GM12874 (cell line): ENCODE results near the gene KRT78.

Experiments used
- TF ChIP-seq, protein P1 (sequence below): IDR thresholded peaks from 2 replicates; pipeline ENCODE4 v1.5.1; 2011; ENCODE audit warnings: low read depth, mild to moderate bottlenecking, control low read depth, low read length, moderate library complexity; ENCODE audit not compliant: insufficient read depth

Gene KRT78

DNA sequence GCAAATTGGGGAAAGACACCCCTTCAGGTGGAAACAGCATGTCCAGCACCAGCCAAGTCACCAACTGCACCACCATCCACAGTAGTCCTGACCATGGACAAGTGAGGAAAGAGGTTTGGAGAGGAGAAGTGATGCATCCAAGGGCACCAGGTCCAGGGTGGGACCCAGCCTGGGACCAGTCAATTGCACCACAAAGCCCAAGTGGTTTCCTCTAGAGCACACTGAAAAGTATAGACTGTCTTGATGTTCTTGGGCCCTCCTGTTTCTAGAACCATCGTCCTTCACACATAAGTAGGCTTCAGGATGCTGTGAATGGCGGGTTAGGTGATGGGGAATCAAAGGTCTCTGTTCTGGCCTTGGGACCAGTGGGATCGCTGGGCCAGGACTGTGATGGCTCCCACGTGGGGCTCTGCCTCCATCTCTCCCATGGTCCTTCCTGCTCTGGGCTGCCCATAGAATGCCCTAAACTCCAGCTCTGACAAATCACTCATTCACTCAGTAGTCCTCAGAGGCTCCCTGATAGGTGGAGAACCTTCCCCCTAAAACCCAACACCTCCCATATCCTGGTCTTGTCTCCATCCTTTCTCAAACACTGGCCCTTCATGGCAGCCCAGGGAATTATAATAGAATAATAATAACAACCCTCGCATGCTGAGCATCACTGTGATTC is 23.9 kb downstream of the KRT78 start:
- TF ChIP-seq, protein P1, sequence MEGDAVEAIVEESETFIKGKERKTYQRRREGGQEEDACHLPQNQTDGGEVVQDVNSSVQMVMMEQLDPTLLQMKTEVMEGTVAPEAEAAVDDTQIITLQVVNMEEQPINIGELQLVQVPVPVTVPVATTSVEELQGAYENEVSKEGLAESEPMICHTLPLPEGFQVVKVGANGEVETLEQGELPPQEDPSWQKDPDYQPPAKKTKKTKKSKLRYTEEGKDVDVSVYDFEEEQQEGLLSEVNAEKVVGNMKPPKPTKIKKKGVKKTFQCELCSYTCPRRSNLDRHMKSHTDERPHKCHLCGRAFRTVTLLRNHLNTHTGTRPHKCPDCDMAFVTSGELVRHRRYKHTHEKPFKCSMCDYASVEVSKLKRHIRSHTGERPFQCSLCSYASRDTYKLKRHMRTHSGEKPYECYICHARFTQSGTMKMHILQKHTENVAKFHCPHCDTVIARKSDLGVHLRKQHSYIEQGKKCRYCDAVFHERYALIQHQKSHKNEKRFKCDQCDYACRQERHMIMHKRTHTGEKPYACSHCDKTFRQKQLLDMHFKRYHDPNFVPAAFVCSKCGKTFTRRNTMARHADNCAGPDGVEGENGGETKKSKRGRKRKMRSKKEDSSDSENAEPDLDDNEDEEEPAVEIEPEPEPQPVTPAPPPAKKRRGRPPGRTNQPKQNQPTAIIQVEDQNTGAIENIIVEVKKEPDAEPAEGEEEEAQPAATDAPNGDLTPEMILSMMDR, result no peak

DNA sequence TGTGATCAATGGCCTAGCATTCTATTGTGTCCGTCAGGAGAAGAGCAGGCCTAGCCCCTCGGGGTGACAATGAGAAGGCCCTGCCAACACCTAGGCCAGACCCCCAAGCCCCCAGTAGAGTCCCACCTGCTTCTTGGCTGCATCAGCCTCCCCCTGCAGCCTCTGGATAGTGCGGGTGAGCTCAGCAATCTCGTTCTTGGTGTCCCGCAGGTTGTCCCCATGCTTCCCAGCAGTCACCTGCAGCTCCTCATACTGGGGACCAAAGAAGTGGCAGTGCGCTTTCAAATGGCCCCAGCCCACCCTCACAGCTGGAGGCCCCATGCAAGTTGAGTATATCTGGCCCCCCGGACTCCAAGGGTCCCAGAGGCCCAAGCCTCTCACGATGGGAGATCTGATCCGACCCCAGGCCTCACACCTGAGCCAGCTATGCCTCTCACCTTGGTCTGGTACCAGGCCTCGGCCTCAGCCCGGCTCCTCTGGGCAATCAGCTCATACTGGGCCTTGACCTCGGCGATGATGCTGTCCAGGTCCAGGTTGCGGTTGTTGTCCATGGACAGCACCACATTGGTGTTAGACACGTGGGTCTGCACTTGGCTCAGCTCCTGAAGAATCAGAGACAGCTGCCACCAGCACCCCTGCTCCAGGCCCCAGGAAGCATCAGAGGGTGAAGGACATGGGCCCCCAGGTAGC is 24.9 kb downstream of the KRT78 start:
- TF ChIP-seq, protein P1, result no peak

DNA sequence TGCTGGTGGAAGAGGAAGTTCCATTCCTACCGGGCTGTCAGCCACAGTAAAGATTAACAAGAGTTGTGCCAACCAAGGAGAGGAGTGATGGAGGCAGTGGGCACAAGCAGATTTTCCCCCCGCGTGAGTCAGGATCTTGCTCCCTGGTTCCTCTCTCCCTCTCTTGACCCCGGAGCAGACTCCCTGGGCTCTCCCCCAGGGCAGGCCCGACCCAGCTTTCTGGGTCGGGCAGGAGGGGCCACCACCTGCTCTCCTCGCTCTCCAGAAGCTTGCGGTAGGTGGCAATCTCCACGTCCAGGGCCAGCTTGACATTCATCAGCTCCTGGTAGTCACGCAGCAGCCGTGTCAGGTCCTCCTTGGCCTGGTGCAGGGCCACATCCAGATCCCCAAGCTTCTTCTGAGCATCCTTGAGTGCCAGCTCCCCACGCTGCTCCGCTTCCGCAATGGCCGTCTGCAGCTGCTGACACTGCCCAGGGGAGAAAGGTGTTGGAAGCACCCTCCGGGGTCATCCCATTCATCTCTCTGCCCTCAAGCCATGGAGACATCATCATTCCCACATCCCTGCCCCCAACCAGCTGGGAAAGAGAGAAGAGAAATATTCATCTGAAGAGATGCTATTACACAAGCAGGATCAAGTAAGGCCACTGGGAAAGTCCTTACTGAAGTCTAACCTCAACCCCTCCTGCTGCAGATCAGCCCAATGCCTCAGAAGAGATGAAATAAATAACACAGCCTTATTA is 25.9 kb downstream of the KRT78 start:
- TF ChIP-seq, protein P1, result no peak

DNA sequence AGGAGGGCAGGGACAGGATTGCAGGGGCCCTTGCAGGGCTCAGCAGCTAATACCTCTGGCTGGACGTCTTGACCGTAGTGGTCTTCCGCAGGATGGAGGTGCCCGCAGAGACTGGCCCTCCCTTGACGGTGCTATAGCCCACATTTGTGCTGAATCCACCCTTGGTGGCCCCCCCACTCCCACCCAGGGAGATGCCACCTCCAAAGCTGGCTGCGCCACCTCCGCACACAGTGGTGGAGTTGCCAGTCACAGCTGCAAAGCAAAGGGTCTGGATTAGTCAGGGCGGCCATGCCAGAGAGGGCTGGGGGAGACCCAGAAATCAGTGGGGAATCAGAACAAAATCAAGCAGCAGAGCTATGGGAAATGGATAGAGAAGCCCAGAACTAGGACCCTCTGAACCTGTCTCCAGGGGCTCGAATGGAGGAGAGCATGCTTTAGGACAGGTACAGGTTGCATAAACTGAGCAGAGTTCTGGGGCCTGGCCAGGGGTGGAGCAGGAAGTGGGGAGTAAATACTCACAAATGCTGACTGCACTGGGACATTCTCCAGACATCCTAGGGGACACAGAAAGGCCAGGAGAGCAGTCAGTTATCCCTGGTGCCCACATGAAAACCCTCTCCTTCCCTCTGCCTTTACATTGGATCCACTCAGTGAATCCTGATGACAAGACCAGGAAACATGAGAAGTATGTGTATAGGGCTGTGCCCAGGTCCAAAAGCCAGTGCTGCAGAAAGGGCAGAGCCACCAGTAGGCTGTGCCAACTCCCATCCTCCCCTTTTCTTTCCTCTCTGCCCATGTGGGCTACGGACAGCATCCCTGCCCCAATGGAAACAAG is 26.8 kb downstream of the KRT78 start:
- TF ChIP-seq, protein P1, result no peak

DNA sequence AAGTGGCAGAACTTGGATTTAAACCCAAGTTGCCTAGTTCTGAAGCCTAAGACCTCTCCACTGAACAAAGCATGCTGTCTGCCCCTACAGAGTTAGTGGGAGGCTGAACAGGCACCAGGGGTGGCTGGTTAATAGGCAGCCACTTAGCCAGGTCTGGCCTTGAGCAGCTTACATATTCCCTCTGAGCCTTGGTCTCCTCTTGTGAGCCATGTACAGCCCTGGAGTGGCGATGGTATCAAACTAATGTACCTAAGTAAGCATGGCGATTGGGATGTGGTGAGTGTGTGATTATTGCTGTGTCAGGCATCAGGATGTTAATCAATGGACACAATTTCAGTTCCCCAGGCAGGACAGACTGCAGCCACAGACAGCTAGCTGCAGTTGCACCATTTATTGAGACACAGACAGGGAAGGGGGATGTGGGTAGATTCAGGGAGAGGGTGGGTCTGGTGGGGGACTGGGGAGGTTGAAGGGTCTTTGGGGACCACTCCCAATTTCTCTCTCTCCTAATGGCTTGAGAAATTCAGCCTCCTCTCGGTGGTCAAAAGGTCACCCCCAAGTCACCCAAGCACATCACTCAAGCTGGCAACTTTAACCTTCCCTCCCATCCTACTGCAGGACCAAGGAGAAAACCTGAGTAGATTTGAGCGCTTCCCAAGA is 27.6 kb downstream of the KRT78 start:
- TF ChIP-seq, protein P1, result no peak

DNA sequence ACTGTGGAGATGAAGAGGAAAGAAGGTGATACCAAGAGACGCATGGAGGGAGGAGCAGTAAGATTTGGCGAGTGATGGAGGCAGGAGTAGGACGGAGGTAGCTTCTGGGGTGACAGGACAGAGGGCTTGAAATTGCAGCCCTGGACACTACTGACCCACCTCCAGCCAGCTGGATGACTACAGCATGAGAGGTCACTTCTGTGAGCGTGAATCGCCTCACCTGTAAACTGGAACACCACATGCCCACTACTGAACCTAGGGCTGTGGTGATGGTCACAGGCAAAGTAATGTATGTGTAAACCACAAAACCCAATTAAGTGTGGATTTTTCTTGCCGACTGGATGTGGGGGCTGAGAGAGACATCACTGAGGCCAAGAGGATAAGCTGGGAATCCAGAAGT is 28.3 kb downstream of the KRT78 start:
- TF ChIP-seq, protein P1, result no peak
